Bladder microvascular endothelial cell (primary cell): ENCODE data around the gene MCM9. TPM values are rescaled to one million over a fixed set of nuclear protein-coding genes. Genes with fewer than 3 reads are reported as not detected.

ENCODE experiments used
- total RNA-seq: library from RNA; depleted of rRNA; stranded (reverse); fragments of >200 nt; gene quantifications from 2 replicates; pipeline ENCODE4 v1.2.3, GENCODE V29; 2014

MCM9 gene
- total RNA-seq: 7.1 and 19.6 TPM in 2 replicates

DNA sequence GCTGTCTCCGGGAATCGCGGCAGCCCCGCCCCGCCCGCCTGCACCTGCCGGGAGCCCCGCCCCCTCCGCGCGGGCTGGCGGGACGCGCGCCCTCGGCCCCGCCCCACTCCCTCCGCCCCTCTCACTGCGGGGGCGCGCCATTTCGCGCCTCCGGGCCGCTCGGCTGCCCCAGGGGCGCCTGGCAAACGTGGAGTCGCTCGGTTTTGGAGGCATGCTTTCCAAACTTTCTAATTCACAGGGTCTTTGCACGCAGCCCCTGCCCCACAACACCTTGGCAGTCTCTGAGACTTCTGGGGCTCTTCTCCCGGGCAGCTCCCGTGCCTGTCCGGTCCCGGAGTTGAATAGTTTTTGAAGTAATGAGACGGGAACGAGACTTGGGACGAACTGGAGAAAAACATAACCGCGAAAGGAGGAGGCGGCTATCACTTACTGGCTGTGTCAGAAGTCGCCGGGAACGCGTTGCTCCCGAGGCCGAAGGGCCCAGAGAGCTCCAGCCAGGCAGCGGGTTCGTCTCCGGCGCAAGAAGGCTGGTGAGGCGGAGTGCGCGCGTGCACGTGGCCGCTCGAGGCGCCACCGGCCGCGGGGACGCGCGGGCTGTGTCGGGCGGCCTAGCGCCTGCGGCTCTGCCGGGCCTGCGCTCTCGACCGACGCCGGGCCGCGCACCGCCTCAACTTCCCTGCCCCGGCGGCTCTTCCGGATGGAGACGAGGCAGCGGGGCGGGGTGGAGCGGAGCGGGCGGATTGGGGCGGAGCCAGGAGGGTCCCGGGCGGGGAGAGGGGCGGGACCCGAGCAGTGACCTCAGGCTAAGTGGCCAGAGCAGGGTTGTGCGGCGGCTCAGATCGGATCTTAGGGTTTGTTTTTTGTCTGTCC lies at the start of gene MCM9:
MCM9 (minus strand) TSS at position 699 of the 870 bp plus-strand sequence. CDS start 3,436 bp downstream, outside the sequence.

DNA sequence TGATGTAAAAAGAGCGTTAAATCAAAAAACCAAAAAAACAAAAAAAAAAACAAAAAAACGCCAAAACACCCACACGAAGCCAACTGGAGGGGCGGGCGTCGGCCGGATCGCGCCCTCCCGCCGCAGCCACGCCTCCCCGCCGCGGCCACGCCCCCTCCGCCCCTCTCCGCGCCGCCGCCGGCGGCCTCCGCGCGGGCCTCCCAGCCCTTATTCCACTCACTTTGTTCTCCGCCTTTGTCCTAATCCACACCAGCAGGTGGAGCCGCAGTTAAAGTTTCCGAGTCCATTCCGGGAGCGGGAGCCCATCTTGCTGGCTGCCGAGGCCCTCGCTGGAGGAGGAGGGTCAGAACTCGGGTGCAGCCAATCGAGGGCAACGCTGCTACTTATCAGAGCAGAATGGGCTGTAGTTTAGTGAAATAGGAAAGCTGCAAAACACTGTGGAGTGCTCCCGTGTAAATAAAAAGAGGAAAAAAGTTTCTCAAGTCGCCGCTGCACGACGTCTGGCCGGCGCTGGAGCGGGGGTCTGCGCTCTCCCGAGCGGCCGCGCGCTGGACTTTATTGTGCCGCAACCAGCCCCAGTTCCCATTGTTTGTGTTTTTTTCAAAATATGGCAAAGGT lies 41.0 kb downstream of the MCM9 start, which contains the start of gene ASF1A:
ASF1A (plus strand) TSS at position 346 of the 618 bp plus-strand sequence; CDS start at position 608, 262 bp downstream.

Other genes starting within 250 kb of the MCM9 start
- gene ASF1A, start 41.0 kb downstream of the MCM9 start, total RNA-seq: 11.7 and 18.8 TPM in 2 replicates
- 0.32 and 0.38 TPM in 2 replicates for gene FAM184A, start 143.5 kb upstream of the MCM9 start, total RNA-seq